HUES48 (cell line): ENCODE measurements around the gene KPNB1.
"Not testable (repeated sequence)": the region's sequence is repeated elsewhere in the genome, so short reads cannot be mapped to it uniquely, and the experiment has no call there.

Experiments used
- H3K27ac ChIP-seq: one replicate; pipeline ENCODE4 v1.7.0; 2013; ENCODE audit warnings: low read depth, low read length, inconsistent platforms
- H3K27me3 ChIP-seq: 2 replicates; pipeline ENCODE4 v1.6.1; 2013; ENCODE audit warnings: mild to moderate bottlenecking, low read length; ENCODE audit not compliant: control insufficient read depth, insufficient read depth
- H3K36me3 ChIP-seq: 2 replicates; pipeline ENCODE4 v1.6.1; 2013; ENCODE audit warnings: low read length; ENCODE audit not compliant: control insufficient read depth, insufficient read depth
- H3K4me1 ChIP-seq: 2 replicates; pipeline ENCODE4 v1.6.1; 2013; ENCODE audit warnings: mild to moderate bottlenecking, low read length; ENCODE audit not compliant: control insufficient read depth, insufficient read depth
- H3K4me3 ChIP-seq: 2 replicates; pipeline ENCODE4 v1.5.1; 2013; ENCODE audit warnings: mild to moderate bottlenecking, low read depth, low read length
- H3K9ac ChIP-seq: 2 replicates; pipeline ENCODE4 v1.6.1; 2013; ENCODE audit warnings: mild to moderate bottlenecking, low read depth, low read length, moderate library complexity
- H3K9me3 ChIP-seq: 2 replicates; pipeline ENCODE4 v1.6.1; 2013; ENCODE audit warnings: low read length; ENCODE audit not compliant: control insufficient read depth, insufficient read depth

The KPNB1 gene

DNA sequence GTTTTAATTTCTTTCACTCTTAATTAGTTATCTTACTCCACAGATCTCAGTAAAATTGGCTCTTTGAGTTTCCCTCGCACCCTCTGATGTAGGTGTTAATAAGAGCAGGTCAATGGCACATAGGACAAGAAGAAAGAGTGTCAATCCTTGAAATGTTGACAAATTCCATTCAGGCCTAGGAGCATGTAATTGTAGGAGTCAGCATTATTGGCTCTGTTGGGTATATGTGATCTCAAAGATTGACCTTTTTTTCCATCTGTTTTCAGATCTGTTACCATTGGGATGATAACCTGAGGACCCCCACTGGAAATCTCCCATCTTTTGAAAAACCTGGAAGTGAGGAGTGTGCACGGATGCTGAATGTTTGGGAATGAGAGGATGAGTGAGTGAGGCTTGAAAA is 32.4 kb downstream of the KPNB1 start:
- Histone ChIP-seq H3K27ac (no peak overlapping the region), H3K27me3 (no peaks in the 10 kb centered on the region), H3K4me3 (no peak overlapping the region), H3K9ac (no peak overlapping the region), H3K9me3 (no peaks in the 10 kb centered on the region), H3K4me1 (peaks cover 3% of the 10 kb centered on the region), H3K36me3 (peaks cover 88% of the 10 kb centered on the region)

GRCh38 chr17:47682727-47683126 is 33.0 kb downstream of the KPNB1 start:
- not testable (repeated sequence) for H3K9me3 ChIP-seq, H3K4me3 ChIP-seq
- peaks cover 82% of the 10 kb centered on the region for H3K36me3 ChIP-seq

DNA sequence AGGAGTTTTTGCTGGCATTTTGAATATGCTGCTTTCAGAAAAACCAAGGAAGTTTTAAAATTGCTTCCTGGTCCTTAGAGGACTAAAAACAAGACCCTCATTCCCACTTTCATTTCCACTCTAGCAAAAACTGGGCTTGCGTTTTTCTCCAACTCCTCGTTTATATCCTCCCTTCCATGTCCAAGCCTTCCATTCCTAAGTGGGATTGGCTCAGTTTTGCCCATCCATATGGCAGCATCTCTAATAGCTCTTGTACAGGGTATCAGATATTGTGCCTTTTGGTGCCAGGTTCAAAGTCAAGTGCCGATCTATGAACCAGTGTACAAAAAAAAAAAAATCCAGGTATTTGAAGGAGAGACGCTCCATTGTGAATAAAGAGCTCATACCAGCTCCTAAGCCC is 34.3 kb downstream of the KPNB1 start:
- no peaks in the 10 kb centered on the region for H3K9me3 ChIP-seq
- H3K27me3 ChIP-seq, result no peaks in the 10 kb centered on the region
- no peak overlapping the region for H3K9ac ChIP-seq
- H3K4me1 ChIP-seq, result peaks cover 13% of the 10 kb centered on the region
- H3K36me3 ChIP-seq, result peaks cover 69% of the 10 kb centered on the region
- no peak overlapping the region for H3K4me3 ChIP-seq
- H3K27ac ChIP-seq, result no peak overlapping the region

More at GRCh38 chr17:47682727-47683126, 33.0 kb downstream of the KPNB1 start:
- H3K27ac ChIP-seq, H3K9ac ChIP-seq, H3K27me3 ChIP-seq, H3K4me1 ChIP-seq: not testable (repeated sequence)

GRCh38 chr17:47684535-47685193 is 34.9 kb downstream of the KPNB1 start:
- Histone ChIP-seq H3K9me3 (no peaks in the 10 kb centered on the region), H3K4me1 (peaks cover 13% of the 10 kb centered on the region), H3K27ac (no peak overlapping the region), H3K9ac (no peak overlapping the region), H3K4me3 (no peak overlapping the region), H3K27me3 (no peaks in the 10 kb centered on the region), H3K36me3 (peaks cover 62% of the 10 kb centered on the region)

DNA sequence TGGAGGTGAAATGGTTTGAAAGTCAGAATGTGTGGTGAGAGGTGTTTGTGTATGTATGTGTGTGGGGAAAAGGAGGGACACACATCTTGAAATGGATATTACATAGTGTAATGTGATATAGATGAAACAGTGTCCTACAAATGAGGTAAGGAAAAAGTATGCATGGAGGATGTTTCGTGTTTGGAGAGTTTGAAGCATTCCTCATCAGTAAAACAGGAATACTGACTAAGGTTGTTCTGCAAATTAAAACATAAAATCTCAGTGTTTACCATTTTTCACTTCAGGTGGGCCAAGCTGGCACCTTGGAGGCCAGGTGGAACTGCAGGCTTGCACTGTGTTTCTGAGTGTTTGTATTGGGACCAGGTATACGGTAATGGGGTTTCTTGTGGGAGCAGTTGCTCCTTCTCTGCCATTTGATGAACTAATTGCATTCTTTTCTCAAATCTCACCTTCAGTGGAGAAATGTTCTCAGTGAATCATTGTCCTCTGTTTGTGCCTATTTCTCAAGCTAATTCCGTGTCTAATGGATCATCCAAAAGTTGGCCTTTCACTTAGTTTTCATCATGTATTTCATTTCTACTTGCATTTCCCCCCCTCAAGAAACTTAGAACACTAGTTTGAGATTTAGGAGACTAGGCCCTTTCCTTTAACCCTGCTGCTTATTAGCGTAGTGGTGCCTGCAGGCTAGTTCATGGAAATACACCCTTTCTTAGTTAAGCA is 36.0 kb downstream of the KPNB1 start:
- peak overlapping the region; percentile 47 for H3K27ac ChIP-seq
- no peak overlapping the region for H3K9ac ChIP-seq
- H3K4me3 ChIP-seq, result no peak overlapping the region
- no peaks in the 10 kb centered on the region for H3K9me3 ChIP-seq
- H3K4me1 ChIP-seq, result peaks cover 13% of the 10 kb centered on the region
- H3K36me3 ChIP-seq, result peaks cover 52% of the 10 kb centered on the region
- no peaks in the 10 kb centered on the region for H3K27me3 ChIP-seq

- Histone ChIP-seq H3K9ac (no peak overlapping the region), H3K4me1 (peaks cover 13% of the 10 kb centered on the region), H3K9me3 (no peaks in the 10 kb centered on the region), H3K27ac (peak overlapping the region; percentile 47), H3K4me3 (no peak overlapping the region), H3K36me3 (peaks cover 46% of the 10 kb centered on the region), H3K27me3 (no peaks in the 10 kb centered on the region)
These were observed 36.5 kb downstream of the KPNB1 start for GRCh38 chr17:47686276-47686635.

DNA sequence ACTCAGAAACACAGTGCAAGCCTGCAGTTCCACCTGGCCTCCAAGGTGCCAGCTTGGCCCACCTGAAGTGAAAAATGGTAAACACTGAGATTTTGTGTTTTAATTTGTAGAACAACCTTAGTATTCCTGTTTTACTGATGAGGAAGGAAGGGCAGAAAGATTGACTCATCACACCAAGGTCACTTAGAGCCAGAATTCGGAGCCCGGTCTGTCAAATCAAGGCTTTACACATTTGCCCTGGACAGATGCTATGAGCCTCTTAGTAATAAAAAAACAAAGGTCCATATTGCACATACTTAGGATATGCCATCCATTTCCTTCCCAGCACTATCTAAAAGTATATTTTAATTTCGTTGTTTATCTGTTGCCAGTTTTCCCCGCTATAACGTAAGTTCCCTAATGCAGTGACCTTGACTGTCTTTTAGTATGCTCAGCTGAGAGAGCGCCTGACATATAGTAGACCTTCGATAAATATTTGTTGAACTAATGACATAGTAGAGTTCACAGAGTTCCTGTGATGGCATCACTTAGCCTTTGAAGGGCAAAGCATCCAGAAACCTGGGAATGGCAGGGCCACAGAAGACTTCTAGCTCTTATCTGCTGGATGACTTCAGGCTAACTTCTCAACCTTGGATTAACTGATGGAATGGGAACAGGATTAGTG is 37.1 kb downstream of the KPNB1 start:
- Histone ChIP-seq H3K27ac (peak overlapping the region; percentile 47), H3K9ac (no peak overlapping the region), H3K36me3 (peaks cover 41% of the 10 kb centered on the region)

GRCh38 chr17:47687328-47687690 is 37.6 kb downstream of the KPNB1 start:
- H3K4me3 ChIP-seq, result no peak overlapping the region
- H3K9me3 ChIP-seq, result no peaks in the 10 kb centered on the region
- H3K9ac ChIP-seq, result no peak overlapping the region
- peaks cover 18% of the 10 kb centered on the region for H3K4me1 ChIP-seq
- H3K36me3 ChIP-seq, result peaks cover 36% of the 10 kb centered on the region
- peak overlapping the region; percentile 47 for H3K27ac ChIP-seq
- H3K27me3 ChIP-seq, result no peaks in the 10 kb centered on the region

More for the DNA sequence above, 37.1 kb downstream of the KPNB1 start:
- H3K9me3 ChIP-seq, result no peaks in the 10 kb centered on the region
- no peak overlapping the region for H3K4me3 ChIP-seq
- H3K4me1 ChIP-seq, result peaks cover 13% of the 10 kb centered on the region
- no peaks in the 10 kb centered on the region for H3K27me3 ChIP-seq

GRCh38 chr17:47687748-47688147 is 38.0 kb downstream of the KPNB1 start:
- H3K9ac ChIP-seq, result no peak overlapping the region
- H3K27me3 ChIP-seq, result no peaks in the 10 kb centered on the region
- peak overlapping the region; percentile 47 for H3K27ac ChIP-seq
- peaks cover 32% of the 10 kb centered on the region for H3K36me3 ChIP-seq
- H3K4me1 ChIP-seq, result peaks cover 22% of the 10 kb centered on the region
- H3K9me3 ChIP-seq, result no peaks in the 10 kb centered on the region
- H3K4me3 ChIP-seq, result no peak overlapping the region

DNA sequence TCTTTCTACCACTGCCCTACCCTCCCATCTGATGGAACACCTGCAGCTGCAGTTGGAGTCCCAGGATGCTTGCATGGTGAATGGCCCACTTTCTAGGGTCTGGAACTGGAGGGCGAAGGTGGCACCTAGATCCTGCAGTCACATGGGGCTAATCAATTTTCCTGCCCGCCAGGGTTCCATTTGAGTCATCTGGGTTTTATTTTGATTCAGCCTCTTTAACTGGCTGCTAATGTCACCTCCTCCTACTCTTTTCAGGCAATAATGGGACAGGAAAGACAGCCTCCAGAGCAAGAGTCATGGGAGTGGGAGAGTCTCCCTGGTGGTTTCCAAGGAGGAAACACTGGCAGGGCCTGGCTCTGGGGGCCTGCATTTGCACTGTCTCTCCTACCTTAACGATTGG is 40.4 kb downstream of the KPNB1 start:
- Histone ChIP-seq H3K36me3 (peaks cover 9% of the 10 kb centered on the region), H3K4me3 (no peak overlapping the region), H3K9me3 (no peaks in the 10 kb centered on the region), H3K27me3 (no peaks in the 10 kb centered on the region), H3K9ac (no peak overlapping the region), H3K27ac (peak overlapping the region; percentile 10), H3K4me1 (peaks cover 29% of the 10 kb centered on the region)
